Measurements from ENCODE around the gene YWHAQ.
"Not testable (repeated sequence)": the region's sequence is repeated elsewhere in the genome, so short reads cannot be mapped to it uniquely, and the experiment has no call there.

YWHAQ gene

DNA sequence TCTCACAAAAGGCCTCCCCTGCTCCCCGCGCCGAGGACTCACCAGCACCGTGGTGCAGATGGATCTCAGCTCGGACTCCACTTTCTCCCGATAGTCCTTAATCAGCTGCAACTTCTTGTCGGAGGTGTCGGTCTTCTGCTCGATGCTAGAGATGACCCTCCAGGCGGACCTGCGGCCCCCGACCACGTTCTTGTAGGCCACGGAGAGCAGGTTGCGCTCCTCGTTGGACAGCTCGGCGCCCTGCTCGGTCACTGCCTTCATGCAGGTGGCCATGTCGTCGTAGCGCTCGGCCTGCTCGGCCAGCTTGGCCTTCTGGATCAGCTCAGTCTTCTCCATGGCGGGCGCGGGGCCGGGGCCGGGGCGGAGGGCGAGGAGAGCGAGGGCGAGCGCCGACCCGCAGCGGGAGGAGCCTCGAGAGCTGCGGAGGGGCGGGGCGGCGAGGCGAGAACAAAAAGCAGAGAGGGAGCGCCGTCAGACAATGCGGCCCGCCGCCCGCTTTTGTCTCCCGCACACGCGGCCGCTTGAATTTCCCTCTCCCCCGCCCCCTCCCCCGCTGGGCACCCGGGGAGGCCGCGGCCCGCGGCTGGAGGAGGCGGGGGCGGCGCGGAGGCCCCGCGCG, 571 bp downstream of the YWHAQ start:
- peak; percentile 77 for DNase-seq

GRCh38 chr2:9629222-9630116, 1.3 kb downstream of the YWHAQ start:
- DNase-seq = no peak

DNA sequence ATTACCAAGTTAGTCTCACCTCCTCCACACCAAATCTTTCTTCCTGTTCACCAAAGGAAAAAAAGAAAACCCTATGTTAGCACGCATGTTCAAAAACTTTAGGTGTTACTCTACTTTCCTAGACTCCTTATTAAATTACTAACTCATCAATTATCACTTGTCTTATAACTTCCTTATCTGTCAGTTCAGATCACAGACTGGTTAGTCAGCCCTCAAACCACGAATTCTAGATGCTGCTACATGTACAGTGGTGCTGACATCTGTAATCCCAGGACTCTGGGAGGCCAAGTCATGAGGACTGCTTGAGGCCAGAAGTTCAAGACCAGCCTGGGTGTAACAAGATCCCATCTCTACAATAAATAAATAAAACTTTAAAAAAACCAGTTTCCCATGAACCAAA, 3.5 kb downstream of the YWHAQ start:
- DNase-seq = no peak

GRCh38 chr2:9623151-9623550, 7.6 kb downstream of the YWHAQ start:
- DNase-seq = no peak

GRCh38 chr2:9621655-9622054, 9.1 kb downstream of the YWHAQ start:
- DNase-seq = not testable (repeated sequence)

- DNase-seq = no peak
These were observed 12.4 kb downstream of the YWHAQ start for GRCh38 chr2:9618410-9618809.

DNA sequence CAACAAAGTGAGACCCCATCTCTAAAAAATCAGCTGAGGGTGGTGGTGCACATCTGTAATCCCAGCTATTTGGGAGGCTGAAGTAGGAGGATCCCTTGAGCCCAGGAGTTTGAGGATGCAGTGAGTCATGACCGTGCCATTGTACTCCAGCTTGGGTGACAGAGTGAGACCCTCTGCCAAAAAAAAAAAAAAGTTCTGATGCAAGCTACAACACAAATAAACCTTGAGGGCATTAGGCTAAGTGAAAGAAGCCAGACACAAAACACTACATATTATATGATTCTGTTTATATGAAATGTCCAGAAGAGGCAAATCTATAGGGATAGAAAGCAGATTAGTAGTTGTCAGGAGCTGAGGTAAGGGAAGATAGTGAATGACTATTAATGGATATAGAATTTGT, 13.0 kb downstream of the YWHAQ start:
- DNase-seq = no peak

- DNase-seq = no peak
These were observed 13.5 kb downstream of the YWHAQ start for GRCh38 chr2:9617296-9617695.

DNA sequence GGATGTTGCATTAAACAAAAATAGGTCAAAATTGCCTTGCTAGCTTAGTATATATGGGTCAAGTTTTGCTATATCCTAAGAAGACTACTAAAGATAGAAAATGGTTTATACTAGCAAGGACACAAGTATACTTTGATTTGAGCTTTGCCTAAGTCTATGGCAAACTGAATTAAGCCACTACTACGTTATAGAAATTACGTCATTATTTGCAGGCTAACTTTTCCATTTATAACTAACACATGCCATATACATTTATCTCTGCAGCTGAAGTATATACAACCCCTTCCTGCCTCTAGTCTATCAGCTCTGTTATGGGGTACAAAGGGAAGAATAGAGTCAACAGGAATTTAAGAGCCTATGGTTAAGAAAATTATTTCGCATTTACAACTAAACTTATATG, 16.2 kb downstream of the YWHAQ start:
- no peak for DNase-seq

DNA sequence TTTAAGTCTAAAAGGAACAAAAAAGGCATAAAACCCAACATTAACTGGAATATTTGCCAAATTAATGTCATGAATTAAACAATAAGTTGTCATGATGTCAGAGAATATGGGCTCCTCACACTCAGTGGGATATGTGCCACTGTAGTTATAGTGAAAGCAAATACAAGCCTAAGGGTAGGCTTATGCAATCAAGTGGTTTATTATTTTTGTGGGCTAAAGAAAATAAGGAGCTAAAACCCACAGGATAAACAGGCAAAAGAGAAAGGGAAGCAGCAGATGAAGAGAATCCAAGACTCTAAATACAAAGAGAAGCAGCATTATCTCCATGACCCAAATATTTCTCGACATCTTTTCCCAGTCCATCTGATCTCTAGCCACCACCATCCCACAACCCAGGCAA, 17.5 kb downstream of the YWHAQ start:
- no peak for DNase-seq

DNA sequence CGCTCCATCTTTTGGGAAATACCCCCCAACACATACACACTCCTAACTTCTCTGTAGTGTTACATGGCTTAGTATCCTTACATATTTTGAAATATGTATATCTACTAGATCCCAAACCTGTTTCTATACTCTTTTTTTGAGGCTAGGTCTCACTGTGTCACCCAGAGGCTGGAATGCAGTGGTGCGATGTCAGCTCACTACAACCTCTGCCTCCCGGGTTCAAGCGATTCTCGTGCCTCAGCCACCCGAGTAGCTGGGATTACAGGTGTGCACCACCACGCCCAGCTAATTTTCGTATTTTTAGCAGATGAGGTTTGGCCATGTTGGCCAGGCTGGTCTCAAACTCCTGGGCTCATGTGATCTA, 19.3 kb downstream of the YWHAQ start:
- not testable (repeated sequence) for DNase-seq

- no peak for DNase-seq
These were observed 19.8 kb downstream of the YWHAQ start for GRCh38 chr2:9610781-9611548.

DNA sequence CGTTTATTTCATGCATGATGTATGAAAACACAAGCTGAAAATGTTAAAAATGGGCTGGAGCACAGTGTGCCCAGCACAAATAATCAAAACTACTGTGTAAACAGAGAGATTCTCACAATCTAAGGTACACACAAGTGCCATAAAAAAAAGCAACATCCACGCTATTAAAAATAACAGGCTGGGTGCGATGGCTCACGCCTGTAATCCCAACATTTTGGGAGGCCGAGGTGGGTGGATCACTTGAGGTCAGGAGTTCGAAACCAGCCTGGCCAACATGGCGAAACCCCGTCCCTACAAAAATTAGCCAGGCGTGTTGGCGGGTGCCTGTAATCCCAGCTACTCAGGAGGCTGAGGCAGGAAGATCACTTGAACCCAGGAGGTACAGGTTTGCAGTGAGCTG, 22.3 kb downstream of the YWHAQ start:
- DNase-seq = not testable (repeated sequence)

GRCh38 chr2:9602412-9602811, 28.4 kb downstream of the YWHAQ start:
- no peak for DNase-seq

- no peak for DNase-seq
These were observed 29.4 kb downstream of the YWHAQ start for GRCh38 chr2:9601397-9601796.

DNA sequence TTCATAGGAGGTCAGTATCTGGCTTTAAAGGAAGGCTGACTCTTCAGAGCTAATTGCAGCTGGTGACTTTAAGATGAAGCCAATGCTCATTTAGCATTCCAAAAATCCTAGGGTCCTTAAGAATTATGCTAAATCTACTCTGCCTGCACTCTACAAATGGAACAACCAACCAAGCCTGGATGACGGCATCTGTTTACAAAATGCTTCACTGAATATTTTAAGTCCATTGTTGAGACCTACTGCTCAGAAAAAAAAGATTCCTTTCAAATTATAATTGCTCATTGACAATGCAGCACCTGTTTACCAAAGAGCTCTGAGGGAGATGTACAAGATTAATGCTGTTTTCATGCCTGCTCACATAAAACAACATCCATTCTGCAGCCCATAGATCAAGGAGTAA, 31.4 kb downstream of the YWHAQ start:
- DNase-seq = no peak

GRCh38 chr2:9596621-9597311, 34.0 kb downstream of the YWHAQ start:
- no peak for DNase-seq

- no peak for DNase-seq
These were observed 35.1 kb downstream of the YWHAQ start for GRCh38 chr2:9595746-9596145.

- not testable (repeated sequence) for DNase-seq
These were observed 35.5 kb downstream of the YWHAQ start for GRCh38 chr2:9595256-9595655.

- no peak for DNase-seq
These were observed 36.3 kb downstream of the YWHAQ start for GRCh38 chr2:9594366-9595054.

- no peak for DNase-seq
These were observed 36.9 kb downstream of the YWHAQ start for GRCh38 chr2:9593925-9594324.

GRCh38 chr2:9592699-9593098, 38.1 kb downstream of the YWHAQ start:
- DNase-seq = no peak

DNA sequence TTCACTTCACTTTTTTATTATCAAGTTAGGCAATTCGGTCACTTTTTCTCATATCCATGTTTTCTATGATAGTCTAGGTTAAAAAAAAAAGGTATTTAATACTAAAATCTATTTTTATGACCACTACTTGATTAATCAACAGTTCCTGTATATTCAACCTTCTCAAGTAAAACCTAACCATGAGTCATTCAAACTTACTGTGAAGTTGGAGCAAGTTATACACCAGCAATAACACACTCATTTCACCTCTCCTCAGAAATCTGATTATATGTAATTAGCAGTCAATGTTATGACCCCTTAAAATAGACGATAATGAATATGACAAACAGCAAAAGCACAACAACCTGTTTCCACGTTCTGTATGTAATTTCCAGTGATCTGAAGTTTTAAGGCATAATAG, 40.2 kb downstream of the YWHAQ start:
- DNase-seq = no peak
